K562 (cell line): ENCODE measurements around the gene ARRB2.

Source experiments
- CREB1 ChIP-seq, 2 experiments: sonication (generic) in 1 of 2; formaldehyde crosslinking in 1 of 2; IDR thresholded peaks; 2 replicates each; pipeline versions ENCODE4 v1.6.1 to v1.8.0; 2012 to 2022; ENCODE audit warnings: inconsistent platforms in 1 of 2, mild to moderate bottlenecking in 1 of 2, missing genetic modification reagents in 1 of 2, moderate library complexity in 1 of 2
- CTCF ChIP-seq, 3 experiments: IDR thresholded peaks in 2 of 3; conservative IDR thresholded peaks in 1 of 3; 2 replicates each; pipeline ENCODE4 v1.5.1; 2011 to 2012; ENCODE audit warnings: low read length in 3 of 3, mild to moderate bottlenecking in 3 of 3, control low read depth in 2 of 3, improper control_type of control experiment in 1 of 3, inconsistent platforms in 1 of 3, low read depth in 1 of 3, mixed read lengths in 1 of 3, moderate library complexity in 1 of 3; ENCODE audit not compliant: insufficient read depth in 2 of 3
- EGR1 ChIP-seq: fragments of 450-650 bp; conservative IDR thresholded peaks from 2 replicates; pipeline ENCODE4 v1.6.1; 2017; ENCODE audit warnings: mild to moderate bottlenecking
- ELF2 ChIP-seq: fragments of 250-450 bp; sonication (Bioruptor Pico); IDR thresholded peaks from 2 replicates; pipeline ENCODE4 v1.5.0; 2021; ENCODE audit warnings: mild to moderate bottlenecking
- EP300 ChIP-seq: IDR thresholded peaks from 2 replicates; pipeline ENCODE4 v1.6.1; 2012; ENCODE audit warnings: low read length, improper control_type of control experiment
- ETV6 ChIP-seq, 3 experiments: fragments of 150-350 bp in 1 of 3; sonication (generic) in 1 of 3; formaldehyde crosslinking in 1 of 3; IDR thresholded peaks; 2 replicates each; pipeline versions ENCODE4 v1.6.1 to v1.8.0; 2014 to 2022; ENCODE audit warnings: borderline replicate concordance in 2 of 3, low read depth in 2 of 3, antibody characterized with exemption in 1 of 3, low read length in 1 of 3, mild to moderate bottlenecking in 1 of 3, missing genetic modification reagents in 1 of 3
- HNRNPLL ChIP-seq: fragments of 200-400 bp; formaldehyde crosslinking; IDR thresholded peaks from 2 replicates; pipeline ENCODE4 v1.6.1; 2017; ENCODE audit warnings: low read length, low read depth, mild to moderate bottlenecking; ENCODE audit not compliant: poor library complexity, severe bottlenecking
- HOMEZ ChIP-seq: fragments of 250-450 bp; sonication (Bioruptor Pico); IDR thresholded peaks from 2 replicates; pipeline ENCODE4 v1.4.0; 2020; ENCODE audit warnings: mild to moderate bottlenecking, moderate library complexity
- MAZ ChIP-seq, 2 experiments: fragments of 450-650 bp in 1 of 2; sonication (generic) in 1 of 2; formaldehyde crosslinking; IDR thresholded peaks in 1 of 2; conservative IDR thresholded peaks in 1 of 2; 2 replicates each; pipeline versions ENCODE4 v1.4.0 to v1.5.0; 2020; ENCODE audit warnings: mild to moderate bottlenecking in 1 of 2, missing genetic modification reagents in 1 of 2
- MYBL2 ChIP-seq, 2 experiments: fragments of 450-650 bp in 1 of 2; sonication (generic) in 1 of 2; formaldehyde crosslinking in 1 of 2; IDR thresholded peaks; 2 replicates each; pipeline versions ENCODE4 v1.6.1 to v1.8.1; 2017 to 2022; ENCODE audit warnings: borderline replicate concordance in 1 of 2, inconsistent platforms in 1 of 2, low read depth in 1 of 2, mild to moderate bottlenecking in 1 of 2, missing genetic modification reagents in 1 of 2, moderate library complexity in 1 of 2
- POLR2AphosphoS5 ChIP-seq: IDR thresholded peaks from 2 replicates; pipeline ENCODE4 v1.6.1; 2011; ENCODE audit warnings: mild to moderate bottlenecking, low read depth, low read length, moderate library complexity; ENCODE audit not compliant: control insufficient read depth, insufficient read depth
- TEAD4 ChIP-seq, 2 experiments: sonication (generic) in 1 of 2; formaldehyde crosslinking in 1 of 2; IDR thresholded peaks; 2 replicates each; pipeline versions ENCODE4 v1.6.1 to v1.8.0; 2012 to 2022; ENCODE audit warnings: borderline replicate concordance in 1 of 2, inconsistent platforms in 1 of 2, low read length in 1 of 2, mild to moderate bottlenecking in 1 of 2, missing genetic modification reagents in 1 of 2
- ZEB2 ChIP-seq: fragments of 450-650 bp; IDR thresholded peaks from 2 replicates; pipeline ENCODE4 v1.6.1; 2016
- ZNF212 ChIP-seq: fragments of 450-650 bp; formaldehyde crosslinking; IDR thresholded peaks from 2 replicates; pipeline ENCODE4 v1.4.0; 2020; ENCODE audit warnings: mild to moderate bottlenecking

GRCh38 chr17:4717791-4718190 lies 7.4 kb downstream of the ARRB2 start:
- no peak for TF ChIP-seq CTCF (IDR thresholded peaks at IDR 0.05 in 2 of 3, conservative IDR thresholded peaks at IDR 0.05 in 1 of 3; ENCODE audit: insufficient read depth in 2 of 3, low read depth in 1 of 3, low read length in 3 of 3)
- TF ChIP-seq POLR2AphosphoS5, result no peak
- no peak for TF ChIP-seq EP300
- TF ChIP-seq HOMEZ, result no peak
- TF ChIP-seq HNRNPLL, result no peak
- TF ChIP-seq MYBL2 (IDR thresholded peaks at IDR 0.05; ENCODE audit: low read depth), result no peak
- TF ChIP-seq MYBL2 (CRISPR knock-in tag; IDR thresholded peaks at IDR 0.05; ENCODE audit: borderline replicate concordance), result no peak
- TF ChIP-seq ZEB2, result no peak
- TF ChIP-seq ETV6 (IDR thresholded peaks at IDR 0.05; ENCODE audit: borderline replicate concordance in 1 of 2, low read depth in 2 of 2, low read length in 1 of 2), result no peak
- TF ChIP-seq ETV6 (CRISPR knock-in tag; IDR thresholded peaks at IDR 0.05; ENCODE audit: borderline replicate concordance), result no peak
- TF ChIP-seq ZNF212 (CRISPR knock-in tag), result no peak
- TF ChIP-seq CREB1 (IDR thresholded peaks at IDR 0.05), result no peak
- TF ChIP-seq CREB1 (CRISPR knock-in tag; IDR thresholded peaks at IDR 0.05), result no peak
- no peak for TF ChIP-seq ELF2 (CRISPR knock-in tag)
- no peak for TF ChIP-seq TEAD4 (IDR thresholded peaks at IDR 0.05; ENCODE audit: low read length)
- no peak for TF ChIP-seq TEAD4 (CRISPR knock-in tag; IDR thresholded peaks at IDR 0.05; ENCODE audit: borderline replicate concordance)
- TF ChIP-seq EGR1, result no peak
- TF ChIP-seq MAZ (CRISPR knock-in tag; conservative IDR thresholded peaks at IDR 0.05 in 1 of 2, IDR thresholded peaks at IDR 0.05 in 1 of 2), result no peak
